Glomerular endothelial cell (primary cell): ENCODE data around the gene KCNA10. TPM values are rescaled to one million over a fixed set of nuclear protein-coding genes. Genes with fewer than 3 reads are reported as not detected.

Experiments
- DNase-seq: peaks from one replicate; pipeline ENCODE4 v3.0.0-alpha.2; 2011; ENCODE audit warnings: low read depth, low spot score; ENCODE audit errors: extremely low read depth
- total RNA-seq: library from RNA; depleted of rRNA; stranded (reverse); fragments of >200 nt; gene quantifications from 2 replicates; pipeline ENCODE4 v1.2.3, GENCODE V29; 2015

Gene KCNA10
- total RNA-seq, 1 donor from 2014 or later: not detected

DNA sequence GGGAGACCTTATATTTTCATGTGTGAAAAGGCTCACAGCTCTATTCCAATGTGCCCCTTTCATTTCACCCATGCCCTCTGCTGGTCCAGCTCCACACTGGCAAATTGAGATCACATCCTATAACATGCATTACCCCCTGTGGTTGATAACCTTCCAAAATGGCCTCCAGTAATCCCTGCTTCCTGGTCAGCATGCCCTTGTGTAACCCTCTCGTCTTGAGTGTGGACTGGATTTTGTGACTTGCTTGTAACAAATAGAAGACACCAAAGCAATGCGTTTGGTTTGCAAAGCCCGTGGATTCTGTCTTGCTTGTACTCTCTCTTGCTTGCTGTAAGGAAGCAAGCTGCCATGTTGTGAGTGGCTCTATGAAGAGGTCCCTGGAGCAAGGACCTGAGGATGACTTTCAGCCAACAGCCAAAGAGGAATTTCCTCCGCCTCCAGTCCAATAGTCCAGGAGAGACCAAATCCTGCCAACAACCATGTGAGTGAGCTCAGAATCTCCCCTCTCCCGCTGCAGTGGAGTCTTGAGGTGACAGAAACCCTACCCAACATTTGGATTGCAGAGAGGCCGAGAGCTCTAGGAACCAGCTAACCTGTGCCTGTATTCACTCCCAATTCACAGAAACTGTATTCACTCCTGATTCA is 17.4 kb downstream of the KCNA10 start:
- DNase-seq: no peak

DNA sequence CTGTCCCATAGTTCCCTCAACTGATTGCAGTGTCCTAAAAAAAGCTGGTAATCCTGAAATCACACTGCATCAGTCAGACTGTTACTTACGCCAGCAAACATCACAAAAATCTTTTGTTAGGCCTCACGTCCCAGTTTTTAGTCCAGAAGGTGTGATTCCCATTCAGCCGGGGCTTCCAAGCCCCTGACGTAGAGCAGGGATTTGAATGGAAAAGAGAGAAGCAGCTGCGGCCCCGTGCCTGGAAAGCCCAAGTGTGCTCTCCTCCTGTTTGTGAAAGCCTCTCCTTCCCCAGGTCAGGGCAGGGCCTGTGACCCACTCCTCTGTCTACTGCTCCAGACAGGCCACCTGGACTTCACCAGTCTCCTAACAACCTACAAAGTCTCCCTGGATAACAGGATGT is 20.7 kb downstream of the KCNA10 start:
- DNase-seq: no peak

DNA sequence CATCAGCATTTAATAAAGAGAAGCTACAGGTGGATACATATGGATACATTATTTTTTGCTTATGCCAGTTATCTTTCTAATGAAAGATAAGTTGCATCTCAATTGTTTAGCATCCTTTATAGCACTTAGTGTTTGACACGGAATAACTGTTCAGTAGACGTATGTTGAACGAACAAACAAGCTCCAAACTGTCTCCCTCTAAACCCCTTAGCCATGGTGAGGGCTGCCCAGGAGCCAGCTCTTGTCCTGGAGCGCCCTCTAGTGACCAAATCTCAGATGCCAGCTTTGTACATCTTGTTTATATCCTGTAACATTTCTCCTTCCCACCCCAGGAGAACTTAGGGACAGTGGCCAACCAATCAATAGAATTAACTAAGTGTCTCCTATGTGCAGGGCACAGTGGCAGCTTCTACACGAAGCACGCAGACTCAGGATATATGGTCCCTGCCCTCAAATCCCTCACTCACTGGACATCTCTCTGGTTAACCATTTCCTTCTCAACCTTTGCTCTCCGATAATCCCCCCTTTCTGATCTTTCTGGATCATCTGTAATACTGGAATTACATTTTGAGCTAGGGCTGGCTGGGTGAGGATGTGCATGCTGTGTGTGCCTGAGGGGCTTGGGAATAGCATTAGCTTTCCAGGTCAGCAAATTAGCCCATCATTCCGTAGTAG is 22.9 kb downstream of the KCNA10 start:
- peak; percentile 55 for DNase-seq

DNA sequence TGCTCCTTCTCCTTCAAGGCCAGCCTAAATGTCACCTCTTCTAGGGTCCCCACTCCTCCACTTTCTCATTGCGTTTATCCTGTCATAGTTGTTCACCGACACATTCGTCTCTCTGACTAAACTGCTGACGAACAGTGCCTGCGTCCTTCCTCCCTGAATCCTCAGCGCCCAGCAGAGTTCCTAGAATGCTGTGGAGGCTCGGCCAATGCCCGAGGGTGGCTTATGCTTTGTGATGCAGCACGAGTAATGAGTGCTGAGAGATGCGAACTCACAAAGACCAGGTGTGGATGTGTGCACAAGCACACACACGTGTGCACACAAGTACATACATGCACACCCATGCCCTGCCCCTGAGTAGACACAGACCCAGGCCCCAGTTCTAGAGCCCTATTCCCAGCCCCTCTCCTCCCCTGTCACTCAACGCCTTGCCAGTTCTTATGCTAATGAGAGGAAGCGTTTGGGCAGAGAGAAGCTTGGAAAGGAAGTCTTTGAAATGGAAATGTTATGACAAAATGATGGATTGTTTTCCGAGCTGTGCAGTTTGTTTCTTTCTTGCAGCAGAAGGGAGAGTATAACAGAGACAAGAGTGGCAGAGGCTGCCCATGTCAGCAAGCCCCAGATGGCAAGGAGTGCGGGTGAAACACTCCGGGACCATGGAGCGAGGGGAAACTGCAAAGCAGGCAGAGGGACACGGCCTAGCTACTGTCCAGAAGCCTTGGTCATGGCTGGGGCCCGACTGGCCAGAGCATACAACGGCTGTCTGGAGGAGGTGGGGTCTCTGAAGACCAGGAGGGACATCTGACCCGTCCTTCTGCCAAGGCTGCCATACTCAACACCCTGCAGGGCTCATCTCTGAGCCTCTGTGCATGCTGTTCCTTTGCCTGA is 24.2 kb downstream of the KCNA10 start:
- DNase-seq: no peak

DNA sequence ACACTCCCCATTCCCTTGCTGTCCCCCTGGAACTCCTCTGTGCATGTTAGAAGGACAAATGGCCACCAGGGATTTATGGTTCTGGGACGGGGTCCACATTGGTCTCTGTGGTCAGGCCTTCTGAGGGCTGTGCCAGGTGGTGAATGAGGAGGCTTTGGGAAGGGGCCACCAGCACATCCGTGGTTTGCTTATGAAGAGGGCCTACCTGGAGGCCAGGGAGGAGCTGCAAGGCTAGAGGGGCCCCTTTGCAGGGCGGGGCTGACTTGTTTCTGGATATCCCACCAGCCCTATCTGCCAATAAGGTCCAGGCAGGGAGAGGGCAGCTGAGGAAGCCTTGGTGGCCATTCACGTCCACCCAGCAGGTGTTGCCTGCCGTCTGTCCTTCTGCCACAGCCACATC is 24.9 kb downstream of the KCNA10 start:
- no peak for DNase-seq

DNA sequence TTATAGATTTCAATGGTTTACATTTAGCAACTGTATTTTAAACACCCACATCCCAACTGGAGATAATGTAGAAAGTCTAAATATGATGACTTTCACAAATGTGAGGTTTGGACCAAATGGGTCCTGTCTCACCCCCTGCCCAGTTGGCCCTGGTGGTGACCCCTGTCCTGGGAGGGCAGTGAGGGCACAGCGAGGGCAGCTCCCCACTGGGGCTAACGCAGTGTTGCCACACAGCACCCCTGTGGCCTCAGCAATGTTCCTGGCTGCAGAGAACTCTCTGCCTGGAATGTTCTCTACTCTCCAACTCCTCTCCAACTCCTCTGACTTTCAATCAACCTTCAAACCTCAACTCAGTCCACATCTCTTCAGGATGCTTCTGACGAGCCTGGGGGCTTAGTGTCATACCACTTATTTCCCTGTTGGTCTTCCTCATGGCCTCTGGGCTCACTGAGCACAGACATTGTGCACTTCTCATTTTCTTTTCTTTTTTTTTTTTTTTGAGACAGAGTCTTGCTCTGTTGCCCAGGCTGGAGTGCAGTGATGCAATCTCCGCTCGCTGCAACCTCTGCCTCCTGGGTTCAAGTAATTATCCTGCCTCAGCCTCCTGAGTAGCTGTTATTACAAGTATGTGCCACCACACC is 25.8 kb downstream of the KCNA10 start:
- DNase-seq: no peak

DNA sequence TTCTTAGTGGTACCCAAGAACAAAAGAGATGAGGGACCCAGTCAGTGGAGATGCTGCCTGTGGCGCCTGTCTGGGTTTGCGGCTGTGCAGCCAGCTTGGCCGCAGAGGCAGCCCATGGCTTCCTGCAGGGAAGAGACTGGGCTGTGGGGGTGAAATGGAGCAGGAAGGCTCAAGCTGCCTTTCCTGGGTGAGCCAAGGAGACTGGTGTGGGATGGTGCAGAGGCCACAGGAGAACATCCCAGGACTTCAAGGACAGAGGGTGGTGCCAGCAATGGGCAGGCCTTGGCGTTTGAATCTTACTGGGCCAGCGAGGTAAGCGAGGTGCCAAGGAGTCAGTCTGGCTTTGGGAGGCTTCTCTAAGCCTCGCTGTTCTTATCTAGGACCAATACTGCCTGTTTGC is 26.4 kb downstream of the KCNA10 start:
- DNase-seq: no peak

DNA sequence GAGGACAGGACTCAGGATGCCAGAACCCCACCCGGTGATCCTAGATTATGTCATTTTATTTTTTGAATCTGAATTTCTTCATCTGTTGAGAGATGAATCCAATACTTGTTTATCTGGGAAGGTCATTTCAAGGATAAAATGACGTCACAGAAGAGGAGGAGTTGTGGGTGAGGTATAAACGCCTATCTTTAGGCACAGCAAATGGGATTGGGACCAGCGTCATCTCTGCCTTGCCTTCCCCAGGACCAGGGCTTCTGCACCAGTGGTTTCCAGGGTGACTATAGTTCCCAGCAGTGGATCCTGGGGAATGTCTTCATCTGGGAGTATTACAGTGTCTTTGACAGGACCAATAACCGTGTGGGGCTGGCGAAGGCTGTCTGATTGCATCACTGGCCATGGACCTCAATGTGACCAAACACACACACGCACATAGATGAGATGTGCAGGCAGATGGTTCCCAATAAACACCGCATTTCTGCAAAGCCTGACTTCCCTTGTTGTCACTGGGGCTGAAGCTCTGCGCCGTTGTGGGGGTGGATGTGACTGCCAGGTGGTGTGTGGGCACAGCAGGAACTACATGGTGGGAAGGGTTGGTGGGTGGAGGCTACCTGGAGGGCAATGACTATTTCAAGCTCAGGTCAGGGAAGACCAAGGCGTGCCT is 28.1 kb downstream of the KCNA10 start:
- DNase-seq: no peak

DNA sequence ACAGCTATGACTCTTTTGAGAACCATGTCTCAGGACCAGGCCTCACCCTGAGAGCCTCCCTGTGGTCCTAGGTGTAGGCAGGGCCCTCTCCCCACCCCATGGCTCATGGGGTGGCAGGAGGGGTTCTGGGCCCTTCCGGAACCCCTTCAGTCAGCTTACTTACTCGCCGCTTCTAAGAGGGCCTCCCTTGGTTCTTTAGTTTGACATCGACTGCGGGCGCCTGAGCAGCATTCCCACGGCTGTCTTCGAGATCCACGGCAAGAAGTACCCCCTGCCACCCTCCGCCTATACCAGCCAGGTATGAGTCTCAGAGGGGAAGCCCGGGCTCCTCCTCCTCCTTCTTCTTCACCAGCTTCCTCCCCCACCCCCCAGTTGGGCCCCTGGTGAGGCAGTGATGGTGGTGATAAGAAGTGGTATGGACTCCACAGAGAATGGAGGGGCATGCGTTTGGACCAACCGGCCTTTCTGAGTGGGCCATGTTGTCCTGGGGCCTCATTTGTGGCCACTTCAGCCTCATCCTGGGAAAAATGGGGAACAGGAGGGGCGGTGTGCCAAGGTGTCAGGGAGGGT is 28.9 kb downstream of the KCNA10 start:
- DNase-seq: no peak

DNA sequence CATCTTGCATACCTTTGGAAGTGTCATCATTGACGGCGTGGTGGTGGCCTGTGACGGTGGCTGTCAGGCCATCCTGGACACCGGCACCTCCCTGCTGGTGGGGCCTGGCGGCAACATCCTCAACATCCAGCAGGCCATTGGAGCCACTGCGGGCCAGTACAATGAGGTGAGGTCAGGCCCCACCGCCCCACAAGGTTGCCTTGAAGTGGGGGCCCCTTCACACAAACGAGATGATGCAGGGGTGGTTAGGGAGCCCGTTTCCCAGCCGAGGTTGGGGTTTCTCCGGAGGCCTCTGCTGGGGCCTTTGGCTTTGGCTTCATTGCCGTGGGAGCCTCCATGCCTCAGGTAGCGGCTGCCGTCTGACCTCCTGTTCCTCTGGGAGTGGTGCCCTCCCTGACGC is 29.6 kb downstream of the KCNA10 start:
- no peak for DNase-seq

DNA sequence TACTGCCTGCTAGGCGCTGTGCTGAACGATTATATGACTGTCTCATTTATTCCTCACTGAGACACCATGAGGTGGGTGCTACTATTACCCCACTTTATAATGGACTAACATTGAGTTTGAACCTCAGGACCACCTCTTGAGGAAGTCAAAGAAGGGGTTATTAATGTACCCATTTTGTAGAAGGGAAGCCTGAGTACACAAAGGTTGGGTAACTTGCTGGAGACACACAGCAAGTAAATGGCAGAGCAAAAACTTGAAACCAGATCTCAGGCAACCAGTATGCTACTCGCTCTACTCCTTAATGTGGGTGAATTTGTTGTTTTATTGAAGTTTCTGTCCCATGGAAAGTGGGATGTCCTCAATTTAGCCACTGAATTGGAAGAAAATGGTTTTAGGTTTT is 30.1 kb downstream of the KCNA10 start:
- no peak for DNase-seq

DNA sequence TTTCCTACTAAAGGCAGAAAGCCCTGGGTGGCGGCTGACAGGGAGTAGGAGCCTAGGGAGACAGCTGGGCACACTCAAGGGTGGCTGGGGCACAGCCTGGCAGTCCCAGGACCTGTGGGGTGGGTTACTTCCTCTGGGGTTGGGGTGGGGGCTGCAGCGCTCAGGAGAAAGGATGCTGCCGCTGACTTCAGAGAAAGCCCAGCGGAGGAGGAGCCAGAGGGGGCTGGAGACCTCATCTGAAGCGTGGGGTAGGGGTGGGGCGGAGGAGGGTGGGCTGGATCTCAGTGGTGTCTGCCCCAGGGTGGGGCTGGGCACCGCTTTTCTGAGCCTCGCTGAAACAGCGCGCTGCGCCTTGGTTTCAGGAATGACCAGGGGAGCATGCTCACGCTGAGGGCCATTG is 30.8 kb downstream of the KCNA10 start:
- DNase-seq: no peak

DNA sequence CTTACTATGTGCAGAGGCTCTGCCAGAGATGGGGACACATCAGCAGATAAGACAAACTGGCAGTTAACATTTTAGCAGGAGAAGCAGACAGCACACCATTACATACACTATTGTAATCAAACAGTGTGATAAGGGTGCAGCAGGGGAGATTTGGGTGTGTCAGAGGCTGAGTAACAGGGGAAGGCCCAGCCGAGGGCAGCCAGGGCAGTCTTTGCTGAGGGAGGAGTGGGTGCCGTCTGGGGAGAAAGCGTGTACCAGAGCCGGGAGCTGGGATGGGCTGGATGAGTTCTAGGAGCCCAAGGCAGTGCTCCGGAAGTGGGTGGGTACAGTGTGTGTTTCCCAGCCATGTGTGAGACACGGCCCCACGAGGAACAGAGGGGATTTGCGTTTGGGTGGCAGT is 31.2 kb downstream of the KCNA10 start:
- DNase-seq: no peak

DNA sequence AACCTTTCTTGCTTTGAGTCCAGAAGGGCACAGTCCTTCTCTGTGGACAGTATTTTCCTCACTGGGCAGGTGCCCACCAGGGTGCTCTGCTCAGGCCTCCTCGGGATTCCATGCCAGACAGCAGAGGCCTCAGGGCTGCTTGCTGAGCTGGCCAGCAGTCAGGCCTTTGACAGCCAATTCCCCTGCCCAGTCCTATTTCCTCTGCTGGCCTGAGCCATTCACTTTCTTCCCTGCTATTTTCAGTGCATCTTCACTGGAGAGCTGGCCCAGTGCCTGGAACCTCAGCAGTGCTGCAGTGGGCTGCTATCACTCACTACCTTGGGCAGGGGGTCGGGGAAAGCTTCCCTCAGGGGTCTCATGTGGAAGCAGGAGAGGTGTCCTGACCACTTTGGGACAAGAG is 33.2 kb downstream of the KCNA10 start:
- no peak for DNase-seq

DNA sequence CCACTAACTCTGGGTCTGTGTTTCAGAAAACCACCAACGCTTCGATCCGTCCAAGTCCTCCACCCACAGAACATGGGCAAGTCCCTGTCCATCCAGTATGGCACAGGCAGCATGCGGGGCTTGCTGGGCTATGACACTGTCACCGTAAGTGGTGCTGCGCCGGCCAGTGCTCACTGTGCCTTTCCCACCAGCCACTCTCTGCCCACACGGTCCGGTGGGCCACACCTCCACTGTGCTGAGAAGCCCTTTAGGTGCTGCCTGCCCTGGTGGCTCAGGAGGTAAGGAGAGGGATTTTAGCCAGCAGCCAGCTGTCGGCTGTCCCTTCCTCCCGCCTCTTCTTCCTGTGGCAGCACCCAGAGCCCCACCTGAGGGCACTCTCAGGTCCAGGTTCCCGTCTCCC is 34.2 kb downstream of the KCNA10 start:
- DNase-seq: no peak

DNA sequence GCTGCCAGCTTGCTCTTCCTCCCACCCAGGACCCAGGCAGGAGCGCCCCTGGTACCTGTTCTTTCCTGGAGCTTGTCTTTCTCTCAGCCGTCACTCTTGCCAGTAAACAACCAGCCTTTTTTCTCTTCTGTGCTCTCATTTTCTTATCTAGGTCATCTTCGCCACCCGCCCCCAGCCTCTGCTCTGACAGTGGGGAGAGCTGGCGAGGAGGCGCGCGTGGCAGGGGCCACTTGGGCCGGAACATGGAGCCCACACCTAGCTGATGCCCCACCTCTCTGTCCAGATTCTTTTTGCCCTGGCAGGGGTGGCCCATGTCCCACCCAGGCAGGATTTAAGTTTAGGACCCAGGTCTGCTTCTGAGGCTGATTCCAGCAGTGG is 35.7 kb downstream of the KCNA10 start:
- DNase-seq: no peak

DNA sequence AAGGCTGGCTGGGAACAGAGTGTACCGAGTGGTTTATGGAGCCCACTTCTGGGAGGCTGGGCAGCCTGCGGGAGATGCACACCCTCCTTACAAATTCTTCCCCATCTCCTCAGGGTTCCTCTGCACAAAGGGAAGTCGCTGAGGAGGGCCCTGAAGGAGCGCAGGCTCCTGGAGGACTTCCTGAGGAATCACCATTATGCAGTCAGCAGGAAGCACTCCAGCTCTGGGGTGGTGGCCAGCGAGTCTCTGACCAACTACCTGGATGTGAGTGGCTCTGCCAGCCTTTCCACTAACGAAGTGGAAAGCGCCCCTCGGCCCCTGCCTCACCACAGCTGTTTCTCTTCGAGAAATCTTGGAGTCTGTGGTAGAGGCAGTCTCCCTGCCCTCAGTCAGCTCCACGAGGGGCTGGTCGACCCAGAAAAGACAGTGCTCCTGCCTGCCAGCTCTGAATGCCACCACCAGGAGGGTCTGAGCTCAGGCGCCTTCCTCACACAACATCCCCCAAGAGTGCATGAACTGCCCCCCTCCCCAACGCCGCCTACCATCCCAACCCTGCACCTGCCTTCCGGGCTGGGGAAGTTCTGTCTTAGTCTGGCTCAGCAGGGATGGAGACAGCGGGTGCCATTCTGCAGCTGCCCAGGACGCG is 36.2 kb downstream of the KCNA10 start:
- no peak for DNase-seq

DNA sequence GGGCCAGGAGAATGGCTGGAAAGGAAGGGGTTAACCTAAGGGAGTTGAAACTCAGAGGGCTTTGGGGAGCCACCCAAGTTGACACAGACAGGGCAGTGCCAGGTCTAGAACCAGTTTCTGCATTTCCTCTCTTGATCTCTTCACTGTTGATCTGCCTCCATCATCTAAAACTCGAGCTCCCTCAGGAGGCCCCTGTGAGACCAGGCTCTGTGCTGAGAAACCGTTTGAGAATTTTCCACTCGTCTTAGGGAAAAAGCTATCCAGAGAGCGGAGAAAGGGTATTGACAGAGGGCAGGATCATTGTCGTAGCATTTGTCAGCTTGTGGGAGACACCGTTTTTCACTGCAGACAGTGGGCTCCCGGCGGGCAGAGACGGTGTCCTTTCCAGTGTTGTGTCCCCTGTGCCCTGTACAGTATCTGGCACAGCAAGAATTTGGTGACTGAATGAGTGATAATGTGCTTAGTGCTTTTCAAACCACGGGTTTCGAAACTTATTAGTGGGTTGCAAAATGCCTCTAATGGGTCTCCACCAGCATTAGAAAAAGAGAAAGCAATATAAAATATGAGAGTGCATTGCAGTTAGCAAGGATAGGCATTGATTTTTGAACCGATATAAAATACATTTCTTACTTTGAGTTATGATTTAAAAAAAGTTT is 36.9 kb downstream of the KCNA10 start:
- no peak for DNase-seq

DNA sequence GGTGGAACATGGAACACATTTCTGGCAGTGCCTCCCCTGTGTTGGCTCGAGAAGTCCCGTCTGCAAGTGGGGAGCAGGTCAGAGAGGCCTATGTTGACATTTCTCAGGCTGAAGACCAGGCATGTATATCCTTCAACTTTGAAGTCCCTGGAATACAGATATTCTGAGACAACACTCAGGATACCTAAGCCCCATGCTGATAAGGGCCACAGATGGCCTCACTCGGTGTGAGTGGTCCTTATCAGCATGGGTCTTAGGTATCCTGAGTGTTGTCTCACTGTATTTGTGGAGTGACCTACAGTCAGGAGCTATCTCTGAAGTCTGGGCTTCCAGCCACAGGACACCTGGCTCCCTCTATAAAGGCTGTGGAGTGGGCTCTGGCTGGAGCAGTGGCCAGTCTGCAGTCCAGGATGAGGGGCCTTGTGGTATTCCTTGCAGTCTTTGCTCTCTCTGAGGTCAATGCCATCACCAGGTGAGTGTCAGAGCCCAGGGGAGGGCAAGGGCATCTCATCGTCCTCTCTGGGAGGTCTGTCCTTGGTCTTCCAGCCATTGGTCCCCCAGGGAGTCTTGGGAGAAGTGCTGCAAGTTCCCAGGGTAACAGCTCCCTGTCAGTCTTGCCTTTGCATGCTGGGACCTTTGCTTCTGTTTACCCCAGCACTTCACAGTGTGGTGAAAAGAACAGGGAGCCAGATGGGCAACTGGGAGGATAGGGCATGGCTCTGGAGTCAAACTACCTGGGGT is 38.4 kb downstream of the KCNA10 start:
- no peak for DNase-seq
